RWPE2 (cell line): ENCODE results near the gene LRWD1.
"Not testable (repeated sequence)": the region's sequence is repeated elsewhere in the genome, so short reads cannot be mapped to it uniquely, and the experiment has no call there.

Experiments
- ATAC-seq: fragments of 200-7000 bp; cut with Tn5 transposase; 3 replicates; pipeline ENCODE4 v1.9.1; 2021; ENCODE audit warnings: low read depth
- DNase-seq: peaks from one replicate; pipeline ENCODE4 v3.0.0-alpha.2; 2020; ENCODE audit warnings: low spot score
- H3K27ac ChIP-seq: fragments of 450-650 bp; 2 replicates; pipeline ENCODE4 v1.5.1; 2017; ENCODE audit warnings: mild to moderate bottlenecking; ENCODE audit not compliant: poor library complexity, severe bottlenecking
- H3K27me3 ChIP-seq: fragments of 250-450 bp; sonication (Bioruptor Pico); 2 replicates; pipeline ENCODE4 v1.5.1; 2021; ENCODE audit warnings: mild to moderate bottlenecking, moderate library complexity; ENCODE audit not compliant: insufficient read depth, poor library complexity, severe bottlenecking
- H3K36me3 ChIP-seq: fragments of 250-450 bp; sonication (Bioruptor Pico); 2 replicates; pipeline ENCODE4 v1.5.1; 2020; ENCODE audit warnings: low read depth, mild to moderate bottlenecking, moderate library complexity
- H3K4me1 ChIP-seq: fragments of 250-450 bp; sonication (Bioruptor Pico); 2 replicates; pipeline ENCODE4 v1.5.1; 2021; ENCODE audit warnings: mild to moderate bottlenecking, moderate library complexity; ENCODE audit not compliant: insufficient read depth, poor library complexity, severe bottlenecking
- H3K4me3 ChIP-seq: fragments of 250-450 bp; sonication (Bioruptor Pico); 2 replicates; pipeline ENCODE4 v1.5.1; 2021; ENCODE audit warnings: mild to moderate bottlenecking, moderate library complexity; ENCODE audit not compliant: severe bottlenecking
- H3K9me3 ChIP-seq: fragments of 250-450 bp; sonication (Bioruptor Pico); 2 replicates; pipeline ENCODE4 v1.5.1; 2021; ENCODE audit warnings: mild to moderate bottlenecking, moderate library complexity; ENCODE audit not compliant: severe bottlenecking

Gene LRWD1

GRCh38 chr7:102496861-102497260 lies 32.1 kb downstream of the LRWD1 start:
- H3K27me3 ChIP-seq, ATAC-seq, H3K4me3 ChIP-seq, H3K4me1 ChIP-seq, H3K27ac ChIP-seq, DNase-seq, H3K9me3 ChIP-seq, H3K36me3 ChIP-seq: not testable (repeated sequence)

DNA sequence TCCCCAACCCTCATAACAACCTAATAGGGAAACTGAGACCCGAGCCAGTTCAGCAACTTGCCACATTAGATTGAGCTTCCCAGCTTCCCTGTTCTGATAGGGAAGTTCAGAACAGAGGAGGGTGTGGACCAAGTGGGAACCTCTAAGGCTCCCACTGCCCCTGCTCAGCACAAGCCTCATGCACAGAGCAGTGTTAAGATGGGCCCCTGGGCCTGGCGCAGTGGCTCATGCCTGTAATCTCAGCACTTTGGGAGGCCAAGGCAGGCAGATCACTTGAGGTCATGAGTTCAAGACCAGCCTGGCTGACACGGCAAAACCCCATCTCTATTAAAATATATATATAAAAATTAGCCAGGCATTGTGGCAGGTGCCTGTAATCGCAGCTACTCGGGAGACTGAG lies 32.5 kb downstream of the LRWD1 start:
- not testable (repeated sequence) for H3K27ac ChIP-seq, H3K4me3 ChIP-seq, DNase-seq, ATAC-seq, H3K27me3 ChIP-seq, H3K4me1 ChIP-seq, H3K36me3 ChIP-seq, H3K9me3 ChIP-seq

GRCh38 chr7:102498321-102498720 lies 33.5 kb downstream of the LRWD1 start:
- H3K27ac ChIP-seq, H3K4me1 ChIP-seq, H3K36me3 ChIP-seq, H3K4me3 ChIP-seq, ATAC-seq, H3K27me3 ChIP-seq, H3K9me3 ChIP-seq, DNase-seq: not testable (repeated sequence)

DNA sequence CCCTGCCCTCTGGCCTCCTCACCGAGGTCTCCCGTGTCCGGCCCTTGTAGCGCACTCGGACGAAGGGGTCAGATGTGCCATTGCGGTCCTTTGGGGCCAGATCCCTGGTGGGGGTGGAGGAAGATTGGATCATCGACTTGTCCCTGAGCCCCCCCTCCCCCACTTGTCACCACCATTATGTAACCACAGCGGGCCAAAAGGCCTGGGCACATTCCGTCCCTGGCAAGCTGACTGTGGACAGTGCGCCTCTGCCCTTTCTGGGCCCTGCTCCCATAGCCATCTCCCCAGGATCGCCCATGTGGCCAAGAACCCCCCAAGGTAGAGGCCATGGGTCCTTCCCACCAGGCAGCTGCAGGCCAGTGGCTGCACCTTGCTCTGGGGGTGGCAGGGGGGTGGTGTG lies 38.4 kb downstream of the LRWD1 start:
- not testable (repeated sequence) for ATAC-seq, H3K36me3 ChIP-seq, DNase-seq, H3K27ac ChIP-seq, H3K9me3 ChIP-seq, H3K27me3 ChIP-seq, H3K4me1 ChIP-seq, H3K4me3 ChIP-seq

- H3K27ac ChIP-seq, H3K27me3 ChIP-seq, H3K36me3 ChIP-seq, H3K4me3 ChIP-seq, H3K4me1 ChIP-seq, H3K9me3 ChIP-seq: not testable (repeated sequence)
- DNase-seq (peak; percentile 27), ATAC-seq (peak; percentile 91)
Observed at GRCh38 chr7:102505298-102506185, 40.8 kb downstream of the LRWD1 start.

DNA sequence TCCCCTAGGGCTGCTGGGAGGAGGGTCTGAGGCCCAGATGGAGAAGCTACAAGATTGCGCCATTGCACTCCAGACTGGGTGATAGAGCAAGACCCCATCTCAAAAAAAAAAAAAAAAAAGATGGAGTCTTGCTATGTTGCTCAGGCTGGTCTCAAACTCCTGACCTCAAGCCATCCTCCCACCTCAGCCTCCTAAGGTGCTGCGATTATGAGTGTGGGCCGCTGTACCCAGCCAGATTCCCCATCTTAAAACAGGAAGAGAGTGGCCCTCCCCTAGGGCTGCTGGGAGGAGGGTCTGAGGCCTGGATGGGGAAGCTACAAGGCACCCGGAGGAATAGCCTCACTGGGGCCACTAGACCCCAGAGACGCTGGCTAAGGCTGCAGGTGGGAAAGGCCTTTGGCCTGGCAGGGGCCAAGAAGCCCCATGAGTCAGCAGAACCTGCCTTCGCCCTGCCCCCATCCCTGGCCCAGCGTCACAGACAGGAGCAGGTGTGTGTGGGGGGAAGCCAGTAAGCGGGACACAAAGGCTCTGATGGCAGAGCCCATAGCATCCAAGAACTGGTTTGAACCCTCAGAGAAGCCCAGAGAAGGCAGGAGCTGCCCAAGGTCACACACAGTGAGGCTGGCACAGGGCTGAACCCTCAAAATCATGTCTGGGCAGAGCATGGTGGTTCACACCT lies 42.8 kb downstream of the LRWD1 start:
- not testable (repeated sequence) for H3K36me3 ChIP-seq, H3K27ac ChIP-seq, ATAC-seq, H3K4me3 ChIP-seq, H3K27me3 ChIP-seq, H3K4me1 ChIP-seq, H3K9me3 ChIP-seq
- DNase-seq: peak; percentile 32

- H3K27ac ChIP-seq, H3K27me3 ChIP-seq, H3K36me3 ChIP-seq, H3K9me3 ChIP-seq, H3K4me3 ChIP-seq, H3K4me1 ChIP-seq, ATAC-seq: not testable (repeated sequence)
- DNase-seq: peak; percentile 2
Observed at GRCh38 chr7:102510575-102510974, 45.8 kb downstream of the LRWD1 start.

DNA sequence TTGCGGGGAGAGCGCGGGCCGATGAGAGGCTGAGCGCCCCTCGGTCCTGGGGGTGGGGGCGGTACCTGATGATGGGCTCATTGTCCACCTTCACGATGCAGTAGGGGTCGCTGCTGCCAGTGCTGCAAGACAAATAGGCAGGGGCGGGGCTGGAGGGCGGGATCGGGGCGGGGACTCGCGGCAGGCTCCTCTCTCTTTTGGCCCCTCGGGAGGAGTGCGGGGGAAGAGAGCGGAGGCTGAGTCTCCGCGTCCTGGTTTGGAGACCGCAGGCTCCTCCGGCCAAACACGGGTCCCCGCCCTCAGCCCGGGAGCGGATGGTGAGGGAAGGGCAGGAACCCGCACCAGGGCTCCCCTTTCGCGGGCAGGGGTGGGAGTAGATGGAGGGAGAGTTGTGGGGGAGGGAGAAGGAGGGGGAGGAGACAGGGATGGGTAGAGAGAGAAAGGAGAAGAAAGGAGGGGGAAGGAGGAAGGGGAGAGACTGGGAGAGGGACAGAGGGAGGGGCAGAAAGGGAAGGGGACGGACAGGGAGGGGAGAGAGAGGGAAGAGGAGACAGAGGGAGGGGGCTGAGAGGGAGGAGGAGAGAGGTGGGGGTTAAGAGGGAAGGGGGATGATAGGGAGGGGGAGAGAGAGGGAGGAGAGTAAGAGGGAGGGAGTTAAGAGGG lies 47.2 kb downstream of the LRWD1 start:
- not testable (repeated sequence) for H3K9me3 ChIP-seq, H3K4me3 ChIP-seq, H3K4me1 ChIP-seq, H3K27me3 ChIP-seq, DNase-seq, H3K36me3 ChIP-seq, H3K27ac ChIP-seq
- ATAC-seq: peak; percentile 62

- peak; percentile 48 for DNase-seq
- not testable (repeated sequence) for H3K36me3 ChIP-seq, H3K27me3 ChIP-seq, H3K9me3 ChIP-seq, ATAC-seq, H3K27ac ChIP-seq, H3K4me3 ChIP-seq, H3K4me1 ChIP-seq
Observed at GRCh38 chr7:102512642-102513221, 47.9 kb downstream of the LRWD1 start.

GRCh38 chr7:102514881-102515721 lies 50.3 kb downstream of the LRWD1 start:
- not testable (repeated sequence) for H3K27me3 ChIP-seq, H3K4me3 ChIP-seq, H3K9me3 ChIP-seq, H3K27ac ChIP-seq, H3K36me3 ChIP-seq, H3K4me1 ChIP-seq, DNase-seq
- peak; percentile 28 for ATAC-seq
